ENCODE data around the gene ZNF280A. TPM values are rescaled to one million over a fixed set of nuclear protein-coding genes. Genes with fewer than 3 reads are reported as not detected.

ZNF280A gene
- total and polyA plus RNA-seq, 2 experiments from 2014 or later: not detected

GRCh38 chr22:22547226-22547625, 27.2 kb upstream of the ZNF280A start:
- no peaks in the 10 kb centered on the region for H3K79me2 ChIP-seq (replicated peaks; ENCODE audit: insufficient read depth)
- H3K4me3 ChIP-seq: no peak overlapping the region
- Mint-ChIP-seq H3K4me1 (no peaks in the 10 kb centered on the region), H3K9me3 (no peaks in the 10 kb centered on the region; the same call in 2 of the 3 replicates), H3K4me3 (no peak overlapping the region), H3K27me3 (ENCODE audit: insufficient read depth, low read depth, poor library complexity) (peaks cover 76% of the 10 kb centered on the region), H3K36me3 (ENCODE audit: low read depth) (no peaks in the 10 kb centered on the region; the same call in 2 of the 3 replicates), H3K27ac (no peak overlapping the region)
- H4K20me1 ChIP-seq (replicated peaks; ENCODE audit: insufficient read depth): no peaks in the 10 kb centered on the region; the same call in 1 of the 2 replicates
- no peaks in the 10 kb centered on the region for H3F3A ChIP-seq (replicated peaks; ENCODE audit: low read depth)
- H3K4me1 ChIP-seq (ENCODE audit: insufficient read depth): no peaks in the 10 kb centered on the region
- no peak for ATAC-seq
- no peak overlapping the region for H3K27ac ChIP-seq (ENCODE audit: low read depth)
- H3K9me2 ChIP-seq (ENCODE audit: insufficient read depth): no peaks in the 10 kb centered on the region
- H3K4me2 ChIP-seq: no peak overlapping the region
- no peak for DNase-seq (ENCODE audit: low spot score)
- H3K36me3 ChIP-seq (ENCODE audit: insufficient read depth): no peaks in the 10 kb centered on the region
- H3K27me3 ChIP-seq (ENCODE audit: insufficient read depth): peaks cover 99% of the 10 kb centered on the region
- TF ChIP-seq CREB1 (CRISPR knock-in tag; IDR thresholded peaks at IDR 0.05; ENCODE audit: low read depth) (no peak), ZNF114 (CRISPR knock-in tag; IDR thresholded peaks at IDR 0.05) (no peak), ZNF331 (CRISPR knock-in tag; IDR thresholded peaks at IDR 0.05; ENCODE audit: low read depth) (no peak), EZH2 (IDR thresholded peaks at IDR 0.05; ENCODE audit: low read depth, unreplicated experiment) (no peak), ZNF462 (CRISPR knock-in tag; IDR thresholded peaks at IDR 0.05) (no peak), NANOG (IDR thresholded peaks at IDR 0.05; ENCODE audit: borderline replicate concordance) (no peak), REST (IDR thresholded peaks at IDR 0.05; ENCODE audit: unreplicated experiment) (no peak), JUNB (IDR thresholded peaks at IDR 0.05; ENCODE audit: unreplicated experiment) (no peak), STAT1 (IDR thresholded peaks at IDR 0.05; ENCODE audit: unreplicated experiment) (no peak), POLR2AphosphoS5 (IDR thresholded peaks at IDR 0.05; ENCODE audit: low read depth) (no peak), EZH2phosphoT487 (IDR thresholded peaks at IDR 0.05; ENCODE audit: unreplicated experiment) (no peak), CTCF (conservative IDR thresholded peaks at IDR 0.05; ENCODE audit: low read depth in 2 of 2) (no peak)
- TF ChIP-seq, protein P1, sequence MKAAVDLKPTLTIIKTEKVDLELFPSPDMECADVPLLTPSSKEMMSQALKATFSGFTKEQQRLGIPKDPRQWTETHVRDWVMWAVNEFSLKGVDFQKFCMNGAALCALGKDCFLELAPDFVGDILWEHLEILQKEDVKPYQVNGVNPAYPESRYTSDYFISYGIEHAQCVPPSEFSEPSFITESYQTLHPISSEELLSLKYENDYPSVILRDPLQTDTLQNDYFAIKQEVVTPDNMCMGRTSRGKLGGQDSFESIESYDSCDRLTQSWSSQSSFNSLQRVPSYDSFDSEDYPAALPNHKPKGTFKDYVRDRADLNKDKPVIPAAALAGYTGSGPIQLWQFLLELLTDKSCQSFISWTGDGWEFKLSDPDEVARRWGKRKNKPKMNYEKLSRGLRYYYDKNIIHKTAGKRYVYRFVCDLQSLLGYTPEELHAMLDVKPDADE (IDR thresholded peaks at IDR 0.05): no peak
- H2AFZ ChIP-seq: no peak overlapping the region

All from GM23338 (cell line).